ENCODE data around the gene RTN4IP1.
A peak's percentile ranks its signal among the peaks of the same experiment; 100 is the strongest.
"Not testable (repeated sequence)": the region's sequence is repeated elsewhere in the genome, so short reads cannot be mapped to it uniquely, and the experiment has no call there.

Gene RTN4IP1

DNA sequence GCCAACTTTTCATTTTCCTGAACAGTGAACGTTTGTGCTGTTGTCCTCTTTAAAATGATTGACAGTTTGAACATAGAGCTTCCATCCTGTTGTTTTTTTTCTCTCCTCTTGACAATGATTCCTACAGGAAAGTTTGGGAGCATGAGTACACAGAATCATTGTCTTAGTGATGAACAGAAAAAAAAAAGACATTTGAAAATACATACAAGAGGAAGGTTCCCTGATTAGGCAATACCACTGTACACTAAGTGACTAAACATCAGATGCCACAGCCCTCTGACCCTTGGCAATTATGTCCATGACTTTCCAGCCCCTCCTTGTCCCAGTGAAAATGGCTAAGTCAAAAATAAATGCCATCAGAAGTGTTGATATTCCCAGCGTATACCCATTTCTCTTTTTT lies 71.5 kb downstream of the RTN4IP1 start:
- H3K4me1 ChIP-seq (ENCODE audit: control insufficient read depth, insufficient read depth, low read length) = peaks cover 24% of the 10 kb centered on the region
- H3K9me3 ChIP-seq (replicated peaks; ENCODE audit: low read length) = no peaks in the 10 kb centered on the region
- no peaks in the 10 kb centered on the region for H3K36me3 ChIP-seq (ENCODE audit: insufficient read depth, low read length)
- H3K9ac ChIP-seq (ENCODE audit: low read depth, low read length) = no peak overlapping the region
- H3K4me3 ChIP-seq (ENCODE audit: low read length) = no peak overlapping the region
- no peak overlapping the region for H3K4me2 ChIP-seq (ENCODE audit: low read length)
- H3K27me3 ChIP-seq (ENCODE audit: control insufficient read depth, insufficient read depth, low read length) = no peaks in the 10 kb centered on the region

DNA sequence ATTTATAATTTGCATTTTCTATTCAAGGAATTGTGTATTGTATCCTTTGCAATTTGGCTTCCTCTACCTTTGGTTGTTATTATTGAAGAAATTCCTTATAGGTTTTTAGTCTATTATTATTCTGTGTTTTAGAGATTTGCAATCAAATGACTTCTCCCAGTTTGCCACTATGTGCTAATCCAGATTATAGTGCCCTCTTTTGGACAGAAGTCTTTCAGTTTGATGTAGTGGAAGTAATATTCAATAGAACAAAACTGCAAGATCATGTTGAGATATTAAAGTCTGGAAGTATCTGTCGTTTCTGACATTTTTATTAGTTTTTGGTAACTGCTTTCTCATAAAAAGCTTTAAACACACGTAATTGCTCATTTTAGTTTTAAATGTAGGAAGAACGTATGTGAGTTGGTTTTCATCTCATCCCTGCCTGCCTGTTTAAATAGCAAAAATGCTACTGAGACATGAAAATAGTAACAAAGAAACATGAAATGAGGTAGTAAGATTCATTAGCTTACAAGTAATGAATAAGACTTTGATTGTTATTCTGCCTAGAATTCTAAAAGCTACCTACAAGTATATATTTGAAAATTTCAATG lies 72.8 kb downstream of the RTN4IP1 start:
- H3K27me3 ChIP-seq (ENCODE audit: control insufficient read depth, insufficient read depth, low read length) = no peaks in the 10 kb centered on the region
- no peaks in the 10 kb centered on the region for H3K36me3 ChIP-seq (ENCODE audit: insufficient read depth, low read length)
- H3K4me1 ChIP-seq (ENCODE audit: control insufficient read depth, insufficient read depth, low read length) = peaks cover 17% of the 10 kb centered on the region
- no peaks in the 10 kb centered on the region for H3K9me3 ChIP-seq (replicated peaks; ENCODE audit: low read length)
- H3K4me2 ChIP-seq (ENCODE audit: low read length) = no peak overlapping the region
- no peak overlapping the region for H3K4me3 ChIP-seq (ENCODE audit: low read length)
- H3K9ac ChIP-seq (ENCODE audit: low read depth, low read length) = no peak overlapping the region

DNA sequence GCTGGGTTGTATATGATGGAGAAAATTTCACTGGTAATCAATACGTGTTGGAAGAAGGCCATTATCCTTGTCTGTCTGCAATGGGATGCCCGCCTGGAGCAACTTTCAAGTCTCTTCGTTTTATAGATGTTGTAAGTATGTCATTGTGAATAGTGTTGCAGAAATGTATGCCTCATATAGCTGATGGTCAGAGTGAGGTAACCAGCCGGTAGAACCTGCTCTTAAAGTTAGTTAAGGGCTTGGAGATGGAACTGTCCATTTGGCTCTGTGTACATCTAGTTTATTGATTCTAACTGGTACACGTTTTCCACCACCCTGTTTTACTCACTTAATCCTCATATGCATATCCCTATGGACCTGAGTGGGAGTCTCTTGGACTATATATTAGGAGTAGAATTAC lies 73.5 kb downstream of the RTN4IP1 start:
- H3K36me3 ChIP-seq (ENCODE audit: insufficient read depth, low read length) = no peaks in the 10 kb centered on the region
- H3K9ac ChIP-seq (ENCODE audit: low read depth, low read length) = no peak overlapping the region
- no peaks in the 10 kb centered on the region for H3K9me3 ChIP-seq (replicated peaks; ENCODE audit: low read length)
- H3K4me1 ChIP-seq (ENCODE audit: control insufficient read depth, insufficient read depth, low read length) = peaks cover 11% of the 10 kb centered on the region
- H3K4me2 ChIP-seq (ENCODE audit: low read length) = no peak overlapping the region
- H3K27me3 ChIP-seq (ENCODE audit: control insufficient read depth, insufficient read depth, low read length) = no peaks in the 10 kb centered on the region
- H3K4me3 ChIP-seq (ENCODE audit: low read length) = no peak overlapping the region

DNA sequence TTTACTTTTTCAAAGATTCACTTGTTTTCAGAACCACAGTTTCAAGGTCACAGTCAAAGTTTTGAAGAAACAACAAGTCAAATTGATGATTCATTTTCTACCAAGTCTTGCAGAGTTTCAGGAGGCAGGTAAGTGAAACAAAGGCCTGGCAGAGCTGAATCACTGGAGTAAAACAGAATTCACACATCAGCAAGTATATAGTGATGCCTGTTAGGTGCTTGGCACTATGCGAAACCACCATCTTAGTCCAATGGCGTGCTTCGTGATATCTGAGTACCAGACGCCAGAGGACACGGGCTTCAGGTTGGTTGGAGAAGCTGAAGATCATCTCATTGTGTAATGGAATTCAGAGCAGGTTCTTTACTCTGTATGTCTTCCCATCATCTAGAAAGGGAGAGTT lies 75.9 kb downstream of the RTN4IP1 start:
- Histone ChIP-seq H3K9me3 (replicated peaks; ENCODE audit: low read length) (no peaks in the 10 kb centered on the region), H3K4me1 (ENCODE audit: control insufficient read depth, insufficient read depth, low read length) (peaks cover 11% of the 10 kb centered on the region), H3K36me3 (ENCODE audit: insufficient read depth, low read length) (no peaks in the 10 kb centered on the region), H3K27me3 (ENCODE audit: control insufficient read depth, insufficient read depth, low read length) (no peaks in the 10 kb centered on the region), H3K4me2 (ENCODE audit: low read length) (no peak overlapping the region), H3K9ac (ENCODE audit: low read depth, low read length) (no peak overlapping the region), H3K4me3 (ENCODE audit: low read length) (no peak overlapping the region)

DNA sequence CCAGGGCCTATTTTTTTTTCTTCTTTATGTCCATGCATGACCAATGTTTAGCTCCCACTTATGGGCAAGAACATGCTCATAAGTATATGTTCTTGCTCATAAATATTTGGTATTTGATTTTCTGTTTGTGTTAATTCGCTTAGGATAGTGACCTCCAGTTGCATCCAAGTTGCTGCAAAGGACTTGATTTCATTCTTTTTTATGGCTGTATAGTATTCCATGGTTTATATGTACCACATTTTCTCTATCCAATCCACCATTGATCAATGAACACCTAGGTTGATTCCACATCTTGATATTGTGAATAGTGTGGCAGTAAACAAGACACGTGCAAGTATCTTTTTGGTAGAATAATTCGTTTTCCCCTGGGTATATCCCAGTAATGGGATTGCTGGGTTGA lies 78.1 kb downstream of the RTN4IP1 start:
- no peaks in the 10 kb centered on the region for H3K27me3 ChIP-seq (ENCODE audit: control insufficient read depth, insufficient read depth, low read length)
- H3K36me3 ChIP-seq (ENCODE audit: insufficient read depth, low read length) = no peaks in the 10 kb centered on the region
- H3K4me2 ChIP-seq (ENCODE audit: low read length) = no peak overlapping the region

DNA sequence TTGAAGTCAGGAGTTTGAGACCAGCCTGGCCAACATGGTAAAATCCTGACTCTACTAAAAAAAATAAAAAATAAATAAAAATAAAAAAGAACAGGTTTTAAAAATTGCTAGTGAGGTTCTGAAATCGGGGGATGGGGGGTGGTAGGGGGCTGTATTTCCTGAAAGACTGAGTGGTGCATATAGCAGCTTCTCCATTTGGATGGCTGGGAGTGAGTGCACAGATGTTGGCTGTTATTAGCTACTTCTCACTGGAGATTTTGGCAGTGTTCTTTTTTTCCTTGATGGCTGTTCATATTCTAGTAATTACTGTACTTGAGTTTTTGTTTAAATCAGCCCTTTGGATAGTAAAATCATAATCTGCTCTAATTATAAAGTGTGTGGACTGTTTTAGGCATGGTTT lies 79.8 kb downstream of the RTN4IP1 start:
- Histone ChIP-seq H3K4me2 (ENCODE audit: low read length) (no peak overlapping the region), H3K27me3 (ENCODE audit: control insufficient read depth, insufficient read depth, low read length) (no peaks in the 10 kb centered on the region), H3K36me3 (ENCODE audit: insufficient read depth, low read length) (no peaks in the 10 kb centered on the region), H3K4me1 (ENCODE audit: control insufficient read depth, insufficient read depth, low read length) (peaks cover 29% of the 10 kb centered on the region), H3K4me3 (ENCODE audit: low read length) (no peak overlapping the region), H3K9me3 (replicated peaks; ENCODE audit: low read length) (no peaks in the 10 kb centered on the region), H3K9ac (ENCODE audit: low read depth, low read length) (no peak overlapping the region)

More for the DNA sequence above, 78.1 kb downstream of the RTN4IP1 start:
- Histone ChIP-seq H3K4me3 (ENCODE audit: low read length) (no peak overlapping the region), H3K9ac (ENCODE audit: low read depth, low read length) (no peak overlapping the region), H3K4me1 (ENCODE audit: control insufficient read depth, insufficient read depth, low read length) (peaks cover 23% of the 10 kb centered on the region), H3K9me3 (replicated peaks; ENCODE audit: low read length) (no peaks in the 10 kb centered on the region)

DNA sequence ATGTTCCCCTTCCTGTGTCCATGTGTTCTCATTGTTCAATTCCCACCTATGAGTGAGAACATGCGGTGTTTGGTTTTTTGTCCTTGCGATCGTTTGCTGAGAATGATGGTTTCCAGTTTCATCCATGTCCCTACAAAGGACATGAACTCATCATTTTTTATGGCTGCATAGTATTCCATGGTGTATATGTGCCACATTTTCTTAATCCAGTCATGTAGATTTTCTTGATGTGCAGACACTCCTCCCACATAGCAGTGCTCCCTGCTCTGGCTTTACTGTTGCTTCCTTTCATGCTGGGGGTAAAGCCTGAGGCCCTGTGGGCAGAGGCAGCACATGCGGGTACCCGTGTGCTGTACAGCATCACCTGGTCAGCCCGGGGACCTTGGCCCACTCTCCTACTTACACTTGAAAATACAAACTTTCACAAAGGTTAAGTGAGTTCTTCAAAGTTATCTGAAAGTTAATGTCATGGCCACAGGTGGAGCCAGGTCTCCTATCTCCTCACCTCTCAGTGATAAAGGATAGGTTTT lies 80.3 kb downstream of the RTN4IP1 start:
- H3K4me1 ChIP-seq (ENCODE audit: control insufficient read depth, insufficient read depth, low read length) = peaks cover 29% of the 10 kb centered on the region
- H3K36me3 ChIP-seq (ENCODE audit: insufficient read depth, low read length); H3K9ac ChIP-seq (ENCODE audit: low read depth, low read length); H3K27me3 ChIP-seq (ENCODE audit: control insufficient read depth, insufficient read depth, low read length); H3K9me3 ChIP-seq (replicated peaks; ENCODE audit: low read length); H3K4me2 ChIP-seq (ENCODE audit: low read length); H3K4me3 ChIP-seq (ENCODE audit: low read length): not testable (repeated sequence)

DNA sequence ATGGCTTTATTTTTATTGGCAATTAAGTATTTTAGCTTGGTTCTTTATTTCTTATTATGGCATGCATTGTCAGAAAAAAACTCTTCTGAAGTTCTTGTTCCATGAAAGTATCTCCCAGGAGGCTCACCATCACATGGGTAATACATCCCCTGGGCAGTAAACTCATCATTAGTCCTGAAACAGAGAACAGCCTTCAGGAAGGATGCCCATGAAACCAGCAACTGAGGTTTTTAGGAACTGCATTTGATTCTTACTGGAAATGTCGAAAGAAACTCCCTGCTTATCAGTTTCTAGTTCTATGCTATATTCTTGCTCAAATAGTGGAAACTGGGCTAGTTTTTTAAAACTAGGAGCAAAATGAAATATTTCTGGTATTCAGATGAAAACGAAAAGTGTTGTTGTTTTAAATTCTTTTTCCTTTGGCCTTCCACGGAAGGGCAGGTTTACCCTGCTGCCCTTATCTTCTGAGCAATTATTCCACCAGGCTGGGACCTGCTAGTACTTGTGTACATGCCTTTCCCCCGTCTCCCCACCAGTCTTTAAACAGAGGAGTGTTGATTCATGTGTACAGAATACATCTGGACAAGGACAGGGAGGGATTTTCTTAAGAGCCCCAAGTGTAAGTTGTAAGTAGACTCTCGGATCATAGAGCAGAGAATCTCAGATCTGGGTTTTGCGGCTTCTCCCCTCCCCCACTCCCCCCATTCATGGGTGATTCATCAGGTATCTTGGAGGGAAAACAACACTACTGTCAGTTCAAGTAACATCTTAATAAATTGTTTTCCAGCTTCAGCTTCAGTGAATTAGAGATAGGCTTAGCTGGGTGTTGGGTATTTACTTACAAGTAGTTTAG lies 81.5 kb downstream of the RTN4IP1 start:
- H3K9me3 ChIP-seq (replicated peaks; ENCODE audit: low read length) = no peaks in the 10 kb centered on the region
- peak overlapping the region; percentile 15 for H3K4me2 ChIP-seq (ENCODE audit: low read length)
- no peaks in the 10 kb centered on the region for H3K27me3 ChIP-seq (ENCODE audit: control insufficient read depth, insufficient read depth, low read length)
- H3K36me3 ChIP-seq (ENCODE audit: insufficient read depth, low read length) = no peaks in the 10 kb centered on the region
- no peak overlapping the region for H3K4me3 ChIP-seq (ENCODE audit: low read length)
- H3K4me1 ChIP-seq (ENCODE audit: control insufficient read depth, insufficient read depth, low read length) = peaks cover 29% of the 10 kb centered on the region
- H3K9ac ChIP-seq (ENCODE audit: low read depth, low read length) = peak overlapping the region; percentile 0

DNA sequence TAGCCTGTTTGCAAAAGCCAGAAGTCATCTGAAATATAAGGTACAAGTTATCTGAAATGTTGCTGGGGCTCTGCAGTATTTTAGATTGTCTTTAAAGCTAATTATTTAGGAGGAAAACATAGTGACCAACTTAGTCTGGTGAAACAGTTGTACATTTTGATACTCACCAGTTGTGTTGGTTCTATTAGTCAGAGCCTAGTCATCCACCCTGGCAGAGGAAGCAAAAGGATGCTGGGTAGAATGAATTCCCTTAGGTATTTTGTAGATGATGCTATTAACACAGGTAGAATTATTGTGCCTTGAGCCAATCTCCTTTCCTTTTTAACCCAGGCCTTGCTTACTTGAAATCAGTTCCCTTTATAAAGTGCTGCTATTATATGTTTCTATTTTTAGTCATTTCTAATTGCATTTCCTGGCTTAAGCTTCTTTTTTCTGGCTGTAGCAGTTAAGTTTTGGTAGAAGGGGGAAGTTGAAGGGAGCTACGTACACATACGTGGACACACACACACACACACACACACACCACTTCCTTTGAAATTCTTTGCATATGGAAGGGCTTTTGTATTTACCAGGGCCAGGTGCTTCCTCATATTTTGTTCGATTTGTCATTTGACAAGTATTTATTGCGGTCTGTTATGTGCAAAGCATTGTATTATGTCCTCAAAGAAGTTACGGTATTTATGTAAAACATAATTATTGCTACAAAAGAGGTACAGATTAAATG lies 82.4 kb downstream of the RTN4IP1 start:
- H3K36me3 ChIP-seq (ENCODE audit: insufficient read depth, low read length) = no peaks in the 10 kb centered on the region
- peak overlapping the region; percentile 46 for H3K4me3 ChIP-seq (ENCODE audit: low read length)
- H3K9me3 ChIP-seq (replicated peaks; ENCODE audit: low read length) = no peaks in the 10 kb centered on the region
- peaks cover 29% of the 10 kb centered on the region for H3K4me1 ChIP-seq (ENCODE audit: control insufficient read depth, insufficient read depth, low read length)
- H3K4me2 ChIP-seq (ENCODE audit: low read length) = peak overlapping the region; percentile 68
- H3K27me3 ChIP-seq (ENCODE audit: control insufficient read depth, insufficient read depth, low read length) = no peaks in the 10 kb centered on the region
- H3K9ac ChIP-seq (ENCODE audit: low read depth, low read length) = peak overlapping the region; percentile 61

DNA sequence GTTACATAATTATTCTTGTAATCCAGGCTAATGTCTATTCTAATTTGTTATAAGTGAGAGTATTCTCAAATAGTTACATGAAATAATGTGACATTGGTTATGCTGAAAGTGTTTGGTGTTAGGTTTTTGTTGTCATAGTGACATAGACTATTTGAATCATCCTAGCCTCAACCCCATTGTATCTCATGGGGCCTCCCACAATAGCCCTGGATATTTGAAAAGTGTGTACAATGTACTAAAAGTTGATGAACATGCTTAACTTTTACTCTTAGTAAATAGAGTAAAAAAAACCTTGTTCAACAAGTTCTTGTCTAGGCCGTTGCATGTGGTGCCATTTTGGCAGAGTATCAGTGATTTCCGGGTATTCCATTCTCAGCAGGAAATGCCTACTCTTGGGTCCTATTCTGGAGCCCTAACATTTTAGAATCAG lies 83.0 kb downstream of the RTN4IP1 start:
- H3K36me3 ChIP-seq (ENCODE audit: insufficient read depth, low read length) = no peaks in the 10 kb centered on the region
- peak overlapping the region; percentile 68 for H3K4me2 ChIP-seq (ENCODE audit: low read length)
- no peaks in the 10 kb centered on the region for H3K9me3 ChIP-seq (replicated peaks; ENCODE audit: low read length)
- no peaks in the 10 kb centered on the region for H3K27me3 ChIP-seq (ENCODE audit: control insufficient read depth, insufficient read depth, low read length)
- H3K9ac ChIP-seq (ENCODE audit: low read depth, low read length) = peak overlapping the region; percentile 61
- peaks cover 29% of the 10 kb centered on the region for H3K4me1 ChIP-seq (ENCODE audit: control insufficient read depth, insufficient read depth, low read length)
- H3K4me3 ChIP-seq (ENCODE audit: low read length) = peak overlapping the region; percentile 46

DNA sequence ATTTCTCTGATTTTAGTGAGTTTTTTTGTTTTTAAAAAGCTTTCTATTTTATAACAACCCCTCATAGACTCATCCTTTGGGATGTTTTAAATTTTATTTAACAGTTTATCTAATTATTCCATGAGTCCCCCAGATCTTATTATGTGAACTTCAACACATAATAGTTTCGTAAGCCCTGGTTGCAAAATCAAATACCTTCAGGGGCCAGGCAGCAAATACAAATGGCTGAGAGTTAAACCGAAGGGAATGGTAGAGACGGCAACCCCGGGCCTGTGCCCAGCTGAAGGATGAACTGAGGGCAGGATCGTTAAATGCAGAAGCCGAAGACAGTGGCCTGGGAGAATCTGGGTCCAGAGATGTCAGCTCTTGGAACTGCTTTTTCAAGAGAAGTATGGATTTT lies 88.4 kb downstream of the RTN4IP1 start:
- no peaks in the 10 kb centered on the region for H3K36me3 ChIP-seq (ENCODE audit: insufficient read depth, low read length)
- H3K4me2 ChIP-seq (ENCODE audit: low read length) = no peak overlapping the region
- no peak overlapping the region for H3K9ac ChIP-seq (ENCODE audit: low read depth, low read length)
- H3K9me3 ChIP-seq (replicated peaks; ENCODE audit: low read length) = no peaks in the 10 kb centered on the region
- H3K27me3 ChIP-seq (ENCODE audit: control insufficient read depth, insufficient read depth, low read length) = no peaks in the 10 kb centered on the region
- H3K4me1 ChIP-seq (ENCODE audit: control insufficient read depth, insufficient read depth, low read length) = peaks cover 3% of the 10 kb centered on the region
- H3K4me3 ChIP-seq (ENCODE audit: low read length) = no peak overlapping the region
